Stimulated activated effector memory CD8-positive, alpha-beta T cell treated with anti-CD3 and anti-CD28 coated beads, Interleukin-12 subunit alpha, Interleukin-12 subunit beta, amount 100 ng/mL, for 72 hours (primary cell): ENCODE data around the gene ZNF699.
"Not testable (repeated sequence)": the region's sequence is repeated elsewhere in the genome, so short reads cannot be mapped to it uniquely, and the experiment has no call there.

Source experiments
- ATAC-seq: fragments of 150-1000 bp; cut with Tn5 transposase; 2 replicates; pipeline ENCODE4 v1.10.0; 2021
- DNase-seq, 2 donors: peaks; one replicate each; pipeline ENCODE4 v3.0.0; 2021 to 2022; ENCODE audit warnings: low spot score in 2 of 2
- H3K27ac Mint-ChIP-seq: one replicate; pipeline ENCODE4 v1.8.0; 2022; ENCODE audit warnings: mild to moderate bottlenecking, mixed read lengths
- H3K36me3 Mint-ChIP-seq: one replicate; pipeline ENCODE4 v1.8.0; 2022; ENCODE audit warnings: mild to moderate bottlenecking, mixed read lengths
- H3K4me1 Mint-ChIP-seq: one replicate; pipeline ENCODE4 v1.8.0; 2022; ENCODE audit warnings: mixed read lengths
- H3K4me3 Mint-ChIP-seq: one replicate; pipeline ENCODE4 v1.8.0; 2022; ENCODE audit warnings: mild to moderate bottlenecking, mixed read lengths
- H3K9me3 Mint-ChIP-seq: one replicate; pipeline ENCODE4 v1.8.0; 2022; ENCODE audit warnings: mixed read lengths

Gene ZNF699

GRCh38 chr19:9309139-9309973, at the start of gene ZNF699:
Gene ZNF699 (minus strand): TSS chr19:9309838. CDS start chr19:9305119, 4,719 bp downstream.
- peaks cover 40% of the 10 kb centered on the region for H3K36me3 Mint-ChIP-seq
- ATAC-seq (peak; percentile 96), DNase-seq (peak; percentile 95 to 99)
- peak within 1 kb of the TSS; percentile 78 for H3K4me3 Mint-ChIP-seq
- H3K27ac Mint-ChIP-seq = peak within 1 kb of the TSS; percentile 96
- peaks cover 22% of the 10 kb centered on the region for H3K4me1 Mint-ChIP-seq
- peaks cover 2% of the 10 kb centered on the region for H3K9me3 Mint-ChIP-seq

GRCh38 chr19:9354651-9355050, 45.0 kb upstream of the ZNF699 start:
- H3K27ac Mint-ChIP-seq = no peak overlapping the region
- no peak for ATAC-seq
- no peaks in the 10 kb centered on the region for H3K36me3 Mint-ChIP-seq
- DNase-seq = no peak
- H3K9me3 Mint-ChIP-seq = peaks cover 11% of the 10 kb centered on the region
- H3K4me3 Mint-ChIP-seq = no peak overlapping the region
- no peaks in the 10 kb centered on the region for H3K4me1 Mint-ChIP-seq

GRCh38 chr19:9353011-9353410, 43.4 kb upstream of the ZNF699 start:
- Mint-ChIP-seq H3K27ac (no peak overlapping the region), H3K4me3 (no peak overlapping the region), H3K4me1 (no peaks in the 10 kb centered on the region), H3K36me3 (no peaks in the 10 kb centered on the region), H3K9me3 (peaks cover 16% of the 10 kb centered on the region)
- ATAC-seq (no peak), DNase-seq (no peak)

- H3K9me3 Mint-ChIP-seq = peaks cover 13% of the 10 kb centered on the region
- DNase-seq (no peak), ATAC-seq (no peak)
- no peak overlapping the region for H3K27ac Mint-ChIP-seq
- H3K4me1 Mint-ChIP-seq = no peaks in the 10 kb centered on the region
- H3K4me3 Mint-ChIP-seq = no peak overlapping the region
- no peaks in the 10 kb centered on the region for H3K36me3 Mint-ChIP-seq
Measured at GRCh38 chr19:9352505-9352904, 42.9 kb upstream of the ZNF699 start.

GRCh38 chr19:9348671-9349070, 39.0 kb upstream of the ZNF699 start:
- H3K36me3 Mint-ChIP-seq = no peaks in the 10 kb centered on the region
- DNase-seq (no peak), ATAC-seq (no peak)
- no peak overlapping the region for H3K4me3 Mint-ChIP-seq
- peaks cover 21% of the 10 kb centered on the region for H3K9me3 Mint-ChIP-seq
- H3K27ac Mint-ChIP-seq = no peak overlapping the region
- H3K4me1 Mint-ChIP-seq = no peaks in the 10 kb centered on the region

GRCh38 chr19:9348253-9348652, 38.6 kb upstream of the ZNF699 start:
- H3K4me1 Mint-ChIP-seq = no peaks in the 10 kb centered on the region
- H3K36me3 Mint-ChIP-seq = no peaks in the 10 kb centered on the region
- no peak overlapping the region for H3K27ac Mint-ChIP-seq
- ATAC-seq = no peak
- H3K9me3 Mint-ChIP-seq = peaks cover 24% of the 10 kb centered on the region
- H3K4me3 Mint-ChIP-seq = no peak overlapping the region
- DNase-seq = no peak

GRCh38 chr19:9345005-9345404, 35.4 kb upstream of the ZNF699 start:
- H3K27ac Mint-ChIP-seq = no peak overlapping the region
- H3K4me1 Mint-ChIP-seq = no peaks in the 10 kb centered on the region
- peaks cover 24% of the 10 kb centered on the region for H3K36me3 Mint-ChIP-seq

GRCh38 chr19:9342610-9343304, 33.1 kb upstream of the ZNF699 start:
- Mint-ChIP-seq H3K27ac (no peak overlapping the region), H3K4me3 (no peak overlapping the region)
- no peak for ATAC-seq

More at GRCh38 chr19:9345005-9345404, 35.4 kb upstream of the ZNF699 start:
- no peak overlapping the region for H3K4me3 Mint-ChIP-seq
- DNase-seq (no peak), ATAC-seq (no peak)
- peaks cover 39% of the 10 kb centered on the region for H3K9me3 Mint-ChIP-seq

GRCh38 chr19:9329999-9330398, 20.4 kb upstream of the ZNF699 start:
- DNase-seq = no peak
- no peak overlapping the region for H3K4me3 Mint-ChIP-seq
- ATAC-seq = no peak
- no peak overlapping the region for H3K27ac Mint-ChIP-seq
- H3K9me3 Mint-ChIP-seq = peaks cover 19% of the 10 kb centered on the region
- H3K4me1 Mint-ChIP-seq = no peaks in the 10 kb centered on the region
- H3K36me3 Mint-ChIP-seq = peaks cover 41% of the 10 kb centered on the region

More at GRCh38 chr19:9342610-9343304, 33.1 kb upstream of the ZNF699 start:
- no peak for DNase-seq
- H3K4me1 Mint-ChIP-seq = no peaks in the 10 kb centered on the region
- peaks cover 39% of the 10 kb centered on the region for H3K36me3 Mint-ChIP-seq
- H3K9me3 Mint-ChIP-seq = peaks cover 44% of the 10 kb centered on the region

- Mint-ChIP-seq H3K4me1 (peaks cover 13% of the 10 kb centered on the region), H3K4me3 (peak overlapping the region; percentile 90)
Measured at GRCh38 chr19:9324584-9324962, 14.9 kb upstream of the ZNF699 start.

GRCh38 chr19:9323919-9324583, 14.4 kb upstream of the ZNF699 start, which contains the start of gene ZNF559:
Gene ZNF559 (plus strand): TSS chr19:9324179. CDS start chr19:9338550, 14,371 bp downstream.
- DNase-seq (peak; percentile 99), ATAC-seq (peak; percentile 99)
- peak within 1 kb of the TSS; percentile 90 for H3K4me3 Mint-ChIP-seq
- peaks cover 13% of the 10 kb centered on the region for H3K4me1 Mint-ChIP-seq
- H3K9me3 Mint-ChIP-seq = peaks cover 4% of the 10 kb centered on the region
- peak within 1 kb of the TSS; percentile 94 for H3K27ac Mint-ChIP-seq
- peaks cover 41% of the 10 kb centered on the region for H3K36me3 Mint-ChIP-seq

More at GRCh38 chr19:9324584-9324962, 14.9 kb upstream of the ZNF699 start:
- Mint-ChIP-seq H3K9me3 (peaks cover 4% of the 10 kb centered on the region), H3K27ac (peak overlapping the region; percentile 94), H3K36me3 (peaks cover 41% of the 10 kb centered on the region)
- DNase-seq = no peak
- no peak for ATAC-seq

GRCh38 chr19:9323557-9323918, 13.9 kb upstream of the ZNF699 start:
- H3K27ac Mint-ChIP-seq = peak overlapping the region; percentile 94
- peak overlapping the region; percentile 90 for H3K4me3 Mint-ChIP-seq
- no peak for DNase-seq
- peaks cover 4% of the 10 kb centered on the region for H3K9me3 Mint-ChIP-seq
- peaks cover 41% of the 10 kb centered on the region for H3K36me3 Mint-ChIP-seq
- H3K4me1 Mint-ChIP-seq = peaks cover 13% of the 10 kb centered on the region
- peak; percentile 70 for ATAC-seq

- not testable (repeated sequence) for H3K27ac Mint-ChIP-seq, H3K4me3 Mint-ChIP-seq, H3K9me3 Mint-ChIP-seq, DNase-seq, ATAC-seq
- Mint-ChIP-seq H3K36me3 (peaks cover 33% of the 10 kb centered on the region), H3K4me1 (peaks cover 13% of the 10 kb centered on the region)
Measured at GRCh38 chr19:9322201-9322600, 12.6 kb upstream of the ZNF699 start.

- not testable (repeated sequence) for H3K9me3 Mint-ChIP-seq, H3K27ac Mint-ChIP-seq, DNase-seq, H3K4me3 Mint-ChIP-seq, ATAC-seq
- Mint-ChIP-seq H3K4me1 (peaks cover 13% of the 10 kb centered on the region), H3K36me3 (peaks cover 29% of the 10 kb centered on the region)
Measured at GRCh38 chr19:9321756-9322155, 12.1 kb upstream of the ZNF699 start.

- Mint-ChIP-seq H3K36me3 (peaks cover 24% of the 10 kb centered on the region), H3K4me3 (no peak overlapping the region), H3K27ac (no peak overlapping the region), H3K9me3 (peaks cover 2% of the 10 kb centered on the region), H3K4me1 (peaks cover 13% of the 10 kb centered on the region)
- DNase-seq = no peak
- no peak for ATAC-seq
Measured at GRCh38 chr19:9321338-9321737, 11.7 kb upstream of the ZNF699 start.
